Measurements from ENCODE around the gene NECTIN2.
A peak's percentile ranks its signal among the peaks of the same experiment; 100 is the strongest.
"Not testable (repeated sequence)": the region's sequence is repeated elsewhere in the genome, so short reads cannot be mapped to it uniquely, and the experiment has no call there.

Gene NECTIN2

GRCh38 chr19:44834399-44834798 lies 11.7 kb upstream of the NECTIN2 start:
- not testable (repeated sequence) for H3K4me3 Mint-ChIP-seq, H3K27ac Mint-ChIP-seq, H3K27me3 Mint-ChIP-seq, H3K4me1 Mint-ChIP-seq, H3K36me3 Mint-ChIP-seq, H3K9me3 Mint-ChIP-seq

- H3K4me3 Mint-ChIP-seq: no peak overlapping the region
- H3K27me3 Mint-ChIP-seq: peaks cover 1% of the 10 kb centered on the region
- H3K4me1 Mint-ChIP-seq: no peaks in the 10 kb centered on the region
- H3K9me3 Mint-ChIP-seq: no peaks in the 10 kb centered on the region
- H3K36me3 Mint-ChIP-seq: no peaks in the 10 kb centered on the region
- H3K27ac Mint-ChIP-seq: no peak overlapping the region
These were observed 6.8 kb upstream of the NECTIN2 start for GRCh38 chr19:44839276-44839675.

GRCh38 chr19:44840811-44841210 lies 5.3 kb upstream of the NECTIN2 start:
- peaks cover 11% of the 10 kb centered on the region for H3K4me1 Mint-ChIP-seq
- no peaks in the 10 kb centered on the region for H3K36me3 Mint-ChIP-seq
- no peak overlapping the region for H3K27ac Mint-ChIP-seq
- H3K4me3 Mint-ChIP-seq: no peak overlapping the region
- no peaks in the 10 kb centered on the region for H3K27me3 Mint-ChIP-seq
- no peaks in the 10 kb centered on the region for H3K9me3 Mint-ChIP-seq

GRCh38 chr19:44841231-44841630 lies 4.9 kb upstream of the NECTIN2 start:
- H3K27me3 Mint-ChIP-seq: no peaks in the 10 kb centered on the region
- H3K36me3 Mint-ChIP-seq: no peaks in the 10 kb centered on the region
- no peak overlapping the region for H3K4me3 Mint-ChIP-seq
- no peaks in the 10 kb centered on the region for H3K9me3 Mint-ChIP-seq
- H3K4me1 Mint-ChIP-seq: peaks cover 11% of the 10 kb centered on the region
- no peak overlapping the region for H3K27ac Mint-ChIP-seq

GRCh38 chr19:44845286-44845611 lies 848 bp upstream of the NECTIN2 start:
- no peaks in the 10 kb centered on the region for H3K36me3 Mint-ChIP-seq
- H3K27ac Mint-ChIP-seq: no peak overlapping the region
- H3K4me3 Mint-ChIP-seq: peak overlapping the region; percentile 88
- peaks cover 3% of the 10 kb centered on the region for H3K27me3 Mint-ChIP-seq
- H3K9me3 Mint-ChIP-seq: no peaks in the 10 kb centered on the region
- peaks cover 26% of the 10 kb centered on the region for H3K4me1 Mint-ChIP-seq

- H3K4me3 Mint-ChIP-seq: peak overlapping the region; percentile 88
- no peaks in the 10 kb centered on the region for H3K36me3 Mint-ChIP-seq
- H3K27me3 Mint-ChIP-seq: peaks cover 3% of the 10 kb centered on the region
- peaks cover 26% of the 10 kb centered on the region for H3K4me1 Mint-ChIP-seq
- no peaks in the 10 kb centered on the region for H3K9me3 Mint-ChIP-seq
- no peak overlapping the region for H3K27ac Mint-ChIP-seq
These were observed 502 bp downstream of the NECTIN2 start for GRCh38 chr19:44846455-44847143.

- peak overlapping the region; percentile 88 for H3K4me3 Mint-ChIP-seq
- no peaks in the 10 kb centered on the region for H3K9me3 Mint-ChIP-seq
- peaks cover 3% of the 10 kb centered on the region for H3K27me3 Mint-ChIP-seq
- peak overlapping the region; percentile 73 for H3K27ac Mint-ChIP-seq
- H3K36me3 Mint-ChIP-seq: no peaks in the 10 kb centered on the region
- peaks cover 26% of the 10 kb centered on the region for H3K4me1 Mint-ChIP-seq
These were observed 1.3 kb downstream of the NECTIN2 start for GRCh38 chr19:44847144-44848035.

GRCh38 chr19:44848036-44848811 lies 2.1 kb downstream of the NECTIN2 start:
- Mint-ChIP-seq H3K4me1 (peaks cover 26% of the 10 kb centered on the region), H3K27ac (no peak overlapping the region), H3K36me3 (no peaks in the 10 kb centered on the region), H3K27me3 (peaks cover 3% of the 10 kb centered on the region), H3K4me3 (no peak overlapping the region), H3K9me3 (no peaks in the 10 kb centered on the region)

- H3K4me1 Mint-ChIP-seq: peaks cover 26% of the 10 kb centered on the region
These were observed 2.8 kb downstream of the NECTIN2 start for GRCh38 chr19:44848812-44849447.

GRCh38 chr19:44850641-44851109 lies 4.6 kb downstream of the NECTIN2 start:
- no peaks in the 10 kb centered on the region for H3K36me3 Mint-ChIP-seq
- peaks cover 17% of the 10 kb centered on the region for H3K4me1 Mint-ChIP-seq
- no peak overlapping the region for H3K27ac Mint-ChIP-seq
- no peaks in the 10 kb centered on the region for H3K9me3 Mint-ChIP-seq
- H3K27me3 Mint-ChIP-seq: peaks cover 3% of the 10 kb centered on the region
- no peak overlapping the region for H3K4me3 Mint-ChIP-seq

More at GRCh38 chr19:44848812-44849447, 2.8 kb downstream of the NECTIN2 start:
- H3K27ac Mint-ChIP-seq: peak overlapping the region; percentile 71
- H3K27me3 Mint-ChIP-seq: peaks cover 3% of the 10 kb centered on the region
- no peak overlapping the region for H3K4me3 Mint-ChIP-seq
- no peaks in the 10 kb centered on the region for H3K36me3 Mint-ChIP-seq
- H3K9me3 Mint-ChIP-seq: no peaks in the 10 kb centered on the region

GRCh38 chr19:44851427-44851826 lies 5.3 kb downstream of the NECTIN2 start:
- Mint-ChIP-seq H3K36me3 (no peaks in the 10 kb centered on the region), H3K4me3 (no peak overlapping the region), H3K27ac (no peak overlapping the region), H3K9me3 (no peaks in the 10 kb centered on the region), H3K27me3 (peaks cover 3% of the 10 kb centered on the region), H3K4me1 (peaks cover 16% of the 10 kb centered on the region)

- Mint-ChIP-seq H3K36me3 (no peaks in the 10 kb centered on the region), H3K27me3 (no peaks in the 10 kb centered on the region), H3K4me3 (no peak overlapping the region), H3K9me3 (no peaks in the 10 kb centered on the region), H3K27ac (no peak overlapping the region), H3K4me1 (no peaks in the 10 kb centered on the region)
These were observed 9.5 kb downstream of the NECTIN2 start for GRCh38 chr19:44855606-44856005.

GRCh38 chr19:44856421-44857083 lies 10.5 kb downstream of the NECTIN2 start:
- Mint-ChIP-seq H3K4me1 (no peaks in the 10 kb centered on the region), H3K27me3 (no peaks in the 10 kb centered on the region), H3K27ac (no peak overlapping the region), H3K36me3 (no peaks in the 10 kb centered on the region), H3K4me3 (no peak overlapping the region), H3K9me3 (no peaks in the 10 kb centered on the region)

- Mint-ChIP-seq H3K9me3 (no peaks in the 10 kb centered on the region), H3K4me1 (no peaks in the 10 kb centered on the region), H3K4me3 (no peak overlapping the region), H3K27ac (no peak overlapping the region), H3K36me3 (no peaks in the 10 kb centered on the region), H3K27me3 (no peaks in the 10 kb centered on the region)
These were observed 11.7 kb downstream of the NECTIN2 start for GRCh38 chr19:44857837-44858236.

GRCh38 chr19:44861576-44861975 lies 15.5 kb downstream of the NECTIN2 start:
- H3K4me1 Mint-ChIP-seq, H3K9me3 Mint-ChIP-seq, H3K36me3 Mint-ChIP-seq, H3K27me3 Mint-ChIP-seq, H3K27ac Mint-ChIP-seq, H3K4me3 Mint-ChIP-seq: not testable (repeated sequence)

Measured in activated naive CD4-positive, alpha-beta T cell treated with anti-CD3 and anti-CD28 coated beads, Interleukin-2, amount 50 U/mL, for 24 hours (primary cell).